HepG2 (cell line): ENCODE results near the gene XRCC5. TPM values are rescaled to one million over a fixed set of nuclear protein-coding genes. Genes with fewer than 3 reads are reported as not detected.

Experiments
- ATAC-seq: fragments of 200-7000 bp; cut with Tn5 transposase; 3 replicates; pipeline ENCODE4 v1.9.1; 2020; ENCODE audit warnings: mild to moderate bottlenecking, moderate library complexity
- BruUV-seq: library from RNA; stranded (reverse); fragments of 400-500 nt; replicated peaks from 2 replicates; lab custom pipeline; 2021; lab: Mats Ljungman, UMichigan
- CTCF ChIA-PET: fragments of 300-600 bp; formaldehyde crosslinking; extraction: SDS; loops from one replicate; lab custom pipeline; 2021; ENCODE audit warnings: low total read pairs, inconsistent platforms, low intra/inter-chr PET ratio; lab: Yijun Ruan, JAX
- POLR2A ChIA-PET: fragments of 350-600 bp; sonication (Branson Sonifier 250); formaldehyde crosslinking; loops from one replicate; lab custom pipeline; 2020; ENCODE audit warnings: antibody characterized with exemption, inconsistent platforms; lab: Yijun Ruan, JAX
- DNase-seq: peaks from one replicate; pipeline ENCODE4 v3.0.0-alpha.2; 2015; ENCODE audit warnings: low spot score
- FAIRE-seq: peaks from 3 replicates; lab custom pipeline; 2011; peaks lifted over from hg19 to GRCh38; lab: Jason Lieb, UNC
- H2AFZ ChIP-seq: one replicate; pipeline ENCODE4 v1.6.1; 2011; ENCODE audit warnings: low read length, inconsistent platforms
- H3K27ac ChIP-seq: fragments of 300-600 bp; 3 replicates; pipeline ENCODE4 v1.8.0; 2011; ENCODE audit warnings: mixed run types, mild to moderate bottlenecking, mixed read lengths, low read length, inconsistent platforms; ENCODE audit not compliant: insufficient read depth; ENCODE audit errors: extremely low read length
- H3K27me3 ChIP-seq, 2 experiments: fragments of 200-600 bp in 1 of 2; 2 replicates in 1 of 2; 3 replicates in 1 of 2; pipeline versions ENCODE4 v1.6.0 to v1.8.0; 2011; ENCODE audit warnings: low read length in 2 of 2, mild to moderate bottlenecking in 2 of 2, moderate library complexity in 2 of 2, inconsistent platforms in 1 of 2; ENCODE audit not compliant: insufficient read depth in 2 of 2, control insufficient read depth in 1 of 2
- H3K36me3 ChIP-seq, 2 experiments: fragments of 200-600 bp in 1 of 2; replicated peaks in 1 of 2; 2 replicates in 1 of 2; 3 replicates in 1 of 2; pipeline versions ENCODE4 v1.5.1 to v1.8.0; 2011; ENCODE audit warnings: low read length in 2 of 2, inconsistent platforms in 1 of 2; ENCODE audit not compliant: insufficient read depth in 2 of 2, control insufficient read depth in 1 of 2
- H3K4me1 ChIP-seq: 2 replicates; pipeline ENCODE4 v1.5.1; 2012; ENCODE audit warnings: low read length, inconsistent platforms; ENCODE audit not compliant: insufficient read depth
- H3K4me2 ChIP-seq: 2 replicates; pipeline ENCODE4 v1.6.0; 2011; ENCODE audit warnings: low read depth, low read length, inconsistent platforms
- H3K4me3 ChIP-seq, 3 experiments: fragments of 200-600 bp in 1 of 3; sonication (generic), shearing (Covaris generic) in 1 of 3; replicated peaks in 1 of 3; 2 replicates each; pipeline ENCODE4 v1.5.1; 2011 to 2016; ENCODE audit warnings: low read length in 3 of 3, inconsistent platforms in 2 of 3, low read depth in 2 of 3, mild to moderate bottlenecking in 2 of 3, control low read depth in 1 of 3, mixed read lengths in 1 of 3; ENCODE audit not compliant: insufficient read depth in 1 of 3
- H3K79me2 ChIP-seq: one replicate; pipeline ENCODE4 v1.6.1; 2011; ENCODE audit warnings: low read length, inconsistent platforms; ENCODE audit not compliant: insufficient read depth
- H3K9ac ChIP-seq: 2 replicates; pipeline ENCODE4 v1.6.0; 2011; ENCODE audit warnings: mild to moderate bottlenecking, low read depth, low read length, inconsistent platforms; ENCODE audit not compliant: insufficient read depth
- H3K9me3 ChIP-seq: 2 replicates; pipeline ENCODE4 v1.5.1; 2012; ENCODE audit warnings: mild to moderate bottlenecking, low read length
- H4K20me1 ChIP-seq: 2 replicates; pipeline ENCODE4 v1.6.0; 2011; ENCODE audit warnings: inconsistent platforms, mild to moderate bottlenecking, low read length, moderate library complexity; ENCODE audit not compliant: insufficient read depth
- CHD4 ChIP-seq: fragments of 200-600 bp; sonication (generic); IDR thresholded peaks from 2 replicates; pipeline ENCODE4 v1.7.0; 2017; ENCODE audit warnings: mild to moderate bottlenecking, low read length, borderline replicate concordance
- HNF4A ChIP-seq: sonication (generic); formaldehyde crosslinking; IDR thresholded peaks from 2 replicates; pipeline ENCODE4 v1.4.0; 2020; ENCODE audit warnings: missing genetic modification reagents
- JUN ChIP-seq: sonication (generic); formaldehyde crosslinking; IDR thresholded peaks from 2 replicates; pipeline ENCODE4 v1.4.0; 2020; ENCODE audit warnings: mild to moderate bottlenecking, missing genetic modification reagents
- MBD4 ChIP-seq: IDR thresholded peaks from 2 replicates; pipeline ENCODE4 v1.6.1; 2012; ENCODE audit warnings: low read length, inconsistent platforms, borderline replicate concordance
- NCOA2 ChIP-seq: sonication (generic); formaldehyde crosslinking; IDR thresholded peaks from 2 replicates; pipeline ENCODE4 v1.8.0; 2022; ENCODE audit warnings: inconsistent platforms
- POLR2AphosphoS5 ChIP-seq: IDR thresholded peaks from 2 replicates; pipeline ENCODE4 v1.6.1; 2012; ENCODE audit warnings: low read depth, low read length
- RFX5 ChIP-seq: IDR thresholded peaks from 2 replicates; pipeline ENCODE4 v1.6.1; 2011; ENCODE audit warnings: low read depth, low read length, improper control_type of control experiment
- ZNF749 ChIP-seq: sonication (generic); formaldehyde crosslinking; IDR thresholded peaks from 2 replicates; pipeline ENCODE4 v1.8.0; 2022; ENCODE audit warnings: mild to moderate bottlenecking, missing genetic modification reagents, moderate library complexity, borderline replicate concordance
- ZNF776 ChIP-seq: sonication (generic); formaldehyde crosslinking; IDR thresholded peaks from 2 replicates; pipeline ENCODE4 v1.4.0; 2020; ENCODE audit warnings: mild to moderate bottlenecking, missing genetic modification reagents
- WGBS: methylation state at CpG from one replicate; pipeline ENCODE4 v1.1.6; 2017; ENCODE audit warnings: low lambda C conversion rate; 5-methylcytosine and 5-hydroxymethylcytosine counted together
- in situ Hi-C: cut with HindIII; loops from 2 replicates; pipeline ENCODE4 v1.10.0; 2017; ENCODE audit warnings: low pct_unique_long_range_greater_than_20kb; ENCODE audit not compliant: extremely low pct_ligation_motif_present
- intact Hi-C: fragments of 100-400 bp; cut with micrococcal nuclease; formaldehyde crosslinking; loops from one replicate; pipeline ENCODE4 v1.10.0; 2022; ENCODE audit not compliant: unreplicated experiment
- polyA plus RNA-seq, 8 experiments: library from polyadenylated mRNA; depleted of rRNA in 3 of 8; stranded (reverse) in 7 of 8; unstranded in 1 of 8; fragments of >200 nt; fragmentation: Illumina TruSeq in 4 of 8; extraction: Trizol in 4 of 8; gene quantifications; 2 replicates each; pipeline versions ENCODE4 v1.2.1 to v1.2.3, GENCODE V29; 2011 to 2016; ENCODE audit warnings: low read depth in 4 of 8, missing spikeins in 1 of 8, mixed read lengths in 1 of 8; ENCODE audit not compliant: insufficient read depth in 1 of 8
- total RNA-seq, 5 experiments: library from RNA; depleted of rRNA; stranded (reverse); fragments of >200 nt; fragmentation: Illumina TruSeq; extraction: Trizol; gene quantifications; 2 replicates each; pipeline ENCODE4 v1.2.3, GENCODE V29; 2016; ENCODE audit warnings: low read depth in 1 of 5
- TF ChIP-seq, protein P1 (sequence below): sonication (generic); formaldehyde crosslinking; IDR thresholded peaks from 2 replicates; pipeline ENCODE4 v1.4.0; 2020; ENCODE audit warnings: missing genetic modification reagents
- TF ChIP-seq, protein P2 (sequence below): sonication (generic); formaldehyde crosslinking; IDR thresholded peaks from 2 replicates; pipeline ENCODE4 v1.4.0; 2020; ENCODE audit warnings: mild to moderate bottlenecking, missing genetic modification reagents, borderline replicate concordance

Gene XRCC5
- total and polyA plus RNA-seq, 2 of the 13 experiments (the other 11 are each of a cell fraction or from before 2014, with no cell fraction given), result 264 to 454 TPM

DNA sequence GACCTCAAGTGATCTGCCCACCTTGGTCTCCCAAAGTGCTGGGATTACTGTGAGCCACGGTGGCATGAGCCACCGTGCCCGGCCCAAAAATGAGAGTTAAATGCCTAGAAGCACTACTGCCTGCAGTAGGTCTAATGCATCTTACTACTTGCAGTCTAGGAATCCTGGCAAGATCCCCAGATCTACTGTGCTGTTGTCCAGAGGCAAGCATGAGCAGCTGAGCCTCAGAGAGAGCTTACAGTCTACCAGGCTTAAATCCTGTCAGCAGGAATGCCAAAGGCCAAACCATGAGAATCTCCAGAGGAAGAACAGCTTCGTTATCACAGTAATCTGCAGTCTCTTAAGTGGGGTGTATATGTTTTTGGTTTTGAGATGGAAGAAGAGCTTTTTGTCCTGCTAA lies 54.4 kb downstream of the XRCC5 start:
- H3K4me1 ChIP-seq, result peaks cover 13% of the 10 kb centered on the region; the same call in 1 of the 2 replicates
- H3K79me2 ChIP-seq, result no peaks in the 10 kb centered on the region
- intact Hi-C loops, result no loop called here
- DNase-seq (no peak), FAIRE-seq (no peak), ATAC-seq (peak; percentile 28; the same call in 1 of the 3 replicates)
- peaks cover 36 to 95% of the 10 kb centered on the region in 2 experiments for H3K36me3 ChIP-seq
- no peak overlapping the region for H3K9ac ChIP-seq
- no peaks in the 10 kb centered on the region for H4K20me1 ChIP-seq
- H3K4me3 ChIP-seq, result no peak overlapping the region
- TF ChIP-seq NCOA2 (no peak), POLR2AphosphoS5 (0 out of 2 replicates have a peak, but pooled peaks have one; percentile 16)
- no peak overlapping the region for H2AFZ ChIP-seq
- H3K4me2 ChIP-seq, result no peak overlapping the region
- peak overlapping the region; percentile 1 for H3K27ac ChIP-seq
- no peaks in the 10 kb centered on the region for H3K9me3 ChIP-seq
- BruUV-seq, result no TSS peak
- no peaks in the 10 kb centered on the region for H3K27me3 ChIP-seq
- in situ Hi-C loops, result no loop called here
- ChIA-PET POLR2A (interaction anchor here (1.6 kb wide), 1 partner anchor 54 kb away, joined by 3 read pairs; the partner anchor contains the start of gene XRCC5), CTCF (no interaction called here)
- WGBS, result 97% methylated on average over 4 of the region's 4 CpGs

- no TSS peak for BruUV-seq
- Histone ChIP-seq H3K4me3 (no peak overlapping the region), H3K27me3 (no peaks in the 10 kb centered on the region), H3K4me1 (peaks cover 13% of the 10 kb centered on the region; the same call in 1 of the 2 replicates), H2AFZ (no peak overlapping the region), H4K20me1 (no peaks in the 10 kb centered on the region; the same call in 1 of the 2 replicates), H3K36me3 (peaks cover 39 to 98% of the 10 kb centered on the region in 2 experiments), H3K4me2 (no peak overlapping the region), H3K27ac (peak overlapping the region; percentile 1), H3K9me3 (no peaks in the 10 kb centered on the region), H3K79me2 (no peaks in the 10 kb centered on the region), H3K9ac (no peak overlapping the region)
- ChIA-PET POLR2A (no interaction called here), CTCF (no interaction called here)
- WGBS, result 88% methylated on average over 5 of the region's 5 CpGs
- ATAC-seq (peak; percentile 72), DNase-seq (peak; percentile 37), FAIRE-seq (no peak)
- in situ Hi-C loops, result no loop called here
- intact Hi-C loops, result no loop called here
- TF ChIP-seq MBD4 (no peak), JUN (CRISPR knock-in tag) (peak; percentile 34; the same call in 1 of the 2 replicates), HNF4A (CRISPR knock-in tag) (peak; percentile 67), CHD4 (no peak), RFX5 (no peak), ZNF749 (no peak), ZNF776 (CRISPR knock-in tag) (no peak)
- TF ChIP-seq, protein P1, sequence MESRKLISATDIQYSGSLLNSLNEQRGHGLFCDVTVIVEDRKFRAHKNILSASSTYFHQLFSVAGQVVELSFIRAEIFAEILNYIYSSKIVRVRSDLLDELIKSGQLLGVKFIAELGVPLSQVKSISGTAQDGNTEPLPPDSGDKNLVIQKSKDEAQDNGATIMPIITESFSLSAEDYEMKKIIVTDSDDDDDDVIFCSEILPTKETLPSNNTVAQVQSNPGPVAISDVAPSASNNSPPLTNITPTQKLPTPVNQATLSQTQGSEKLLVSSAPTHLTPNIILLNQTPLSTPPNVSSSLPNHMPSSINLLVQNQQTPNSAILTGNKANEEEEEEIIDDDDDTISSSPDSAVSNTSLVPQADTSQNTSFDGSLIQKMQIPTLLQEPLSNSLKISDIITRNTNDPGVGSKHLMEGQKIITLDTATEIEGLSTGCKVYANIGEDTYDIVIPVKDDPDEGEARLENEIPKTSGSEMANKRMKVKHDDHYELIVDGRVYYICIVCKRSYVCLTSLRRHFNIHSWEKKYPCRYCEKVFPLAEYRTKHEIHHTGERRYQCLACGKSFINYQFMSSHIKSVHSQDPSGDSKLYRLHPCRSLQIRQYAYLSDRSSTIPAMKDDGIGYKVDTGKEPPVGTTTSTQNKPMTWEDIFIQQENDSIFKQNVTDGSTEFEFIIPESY (CRISPR knock-in tag), result peak; percentile 83
- TF ChIP-seq, protein P2, sequence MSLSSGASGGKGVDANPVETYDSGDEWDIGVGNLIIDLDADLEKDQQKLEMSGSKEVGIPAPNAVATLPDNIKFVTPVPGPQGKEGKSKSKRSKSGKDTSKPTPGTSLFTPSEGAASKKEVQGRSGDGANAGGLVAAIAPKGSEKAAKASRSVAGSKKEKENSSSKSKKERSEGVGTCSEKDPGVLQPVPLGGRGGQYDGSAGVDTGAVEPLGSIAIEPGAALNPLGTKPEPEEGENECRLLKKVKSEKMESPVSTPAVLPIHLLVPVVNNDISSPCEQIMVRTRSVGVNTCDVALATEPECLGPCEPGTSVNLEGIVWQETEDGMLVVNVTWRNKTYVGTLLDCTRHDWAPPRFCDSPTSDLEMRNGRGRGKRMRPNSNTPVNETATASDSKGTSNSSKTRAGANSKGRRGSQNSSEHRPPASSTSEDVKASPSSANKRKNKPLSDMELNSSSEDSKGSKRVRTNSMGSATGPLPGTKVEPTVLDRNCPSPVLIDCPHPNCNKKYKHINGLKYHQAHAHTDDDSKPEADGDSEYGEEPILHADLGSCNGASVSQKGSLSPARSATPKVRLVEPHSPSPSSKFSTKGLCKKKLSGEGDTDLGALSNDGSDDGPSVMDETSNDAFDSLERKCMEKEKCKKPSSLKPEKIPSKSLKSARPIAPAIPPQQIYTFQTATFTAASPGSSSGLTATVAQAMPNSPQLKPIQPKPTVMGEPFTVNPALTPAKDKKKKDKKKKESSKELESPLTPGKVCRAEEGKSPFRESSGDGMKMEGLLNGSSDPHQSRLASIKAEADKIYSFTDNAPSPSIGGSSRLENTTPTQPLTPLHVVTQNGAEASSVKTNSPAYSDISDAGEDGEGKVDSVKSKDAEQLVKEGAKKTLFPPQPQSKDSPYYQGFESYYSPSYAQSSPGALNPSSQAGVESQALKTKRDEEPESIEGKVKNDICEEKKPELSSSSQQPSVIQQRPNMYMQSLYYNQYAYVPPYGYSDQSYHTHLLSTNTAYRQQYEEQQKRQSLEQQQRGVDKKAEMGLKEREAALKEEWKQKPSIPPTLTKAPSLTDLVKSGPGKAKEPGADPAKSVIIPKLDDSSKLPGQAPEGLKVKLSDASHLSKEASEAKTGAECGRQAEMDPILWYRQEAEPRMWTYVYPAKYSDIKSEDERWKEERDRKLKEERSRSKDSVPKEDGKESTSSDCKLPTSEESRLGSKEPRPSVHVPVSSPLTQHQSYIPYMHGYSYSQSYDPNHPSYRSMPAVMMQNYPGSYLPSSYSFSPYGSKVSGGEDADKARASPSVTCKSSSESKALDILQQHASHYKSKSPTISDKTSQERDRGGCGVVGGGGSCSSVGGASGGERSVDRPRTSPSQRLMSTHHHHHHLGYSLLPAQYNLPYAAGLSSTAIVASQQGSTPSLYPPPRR, result no peak
Measured at GRCh38 chr2:216164087-216164486, 54.9 kb downstream of the XRCC5 start.
